HG03095 (cell line): ENCODE measurements around the gene PKLR.

Experiments
- ATAC-seq: cut with Tn5 transposase; IDR thresholded peaks from one replicate; pipeline ENCODE4 v1.9.1; 2021; ENCODE audit warnings: moderate library complexity; ENCODE audit not compliant: unreplicated experiment

Gene PKLR

DNA sequence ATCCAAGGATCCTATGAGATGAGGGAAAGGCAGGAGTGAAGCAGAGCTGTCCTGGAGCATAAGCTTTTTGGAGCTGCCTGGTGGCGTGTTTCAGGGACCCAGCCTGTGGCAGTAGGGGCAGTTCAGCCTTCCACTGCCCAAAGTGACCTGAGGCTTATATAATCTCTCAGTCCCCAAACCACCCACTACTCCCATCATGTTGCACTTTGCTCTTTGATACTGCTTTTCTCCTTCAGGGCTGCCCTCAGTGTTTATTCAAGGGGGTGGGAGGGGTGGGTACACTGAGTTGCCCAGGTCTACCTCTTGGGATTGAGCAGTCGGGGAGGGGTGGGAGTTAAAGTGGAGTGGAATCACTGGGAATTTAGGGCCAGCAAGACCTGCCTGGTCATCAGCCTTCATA, 14.7 kb downstream of the PKLR start:
- no peak for ATAC-seq

DNA sequence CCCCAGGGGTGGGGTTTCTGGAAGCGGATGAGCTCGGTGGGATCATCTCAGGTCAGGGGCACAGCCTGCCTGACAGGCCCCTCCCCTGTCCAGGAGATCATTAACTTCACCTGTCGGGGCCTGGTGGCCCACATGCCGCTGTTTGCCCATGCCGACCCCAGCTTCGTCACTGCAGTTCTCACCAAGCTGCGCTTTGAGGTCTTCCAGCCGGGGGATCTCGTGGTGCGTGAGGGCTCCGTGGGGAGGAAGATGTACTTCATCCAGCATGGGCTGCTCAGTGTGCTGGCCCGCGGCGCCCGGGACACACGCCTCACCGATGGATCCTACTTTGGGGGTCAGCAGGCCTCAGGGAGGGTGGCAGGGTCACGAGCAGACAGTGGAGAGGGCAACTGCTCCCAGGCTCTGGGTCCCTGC, 15.6 kb downstream of the PKLR start:
- no peak for ATAC-seq

DNA sequence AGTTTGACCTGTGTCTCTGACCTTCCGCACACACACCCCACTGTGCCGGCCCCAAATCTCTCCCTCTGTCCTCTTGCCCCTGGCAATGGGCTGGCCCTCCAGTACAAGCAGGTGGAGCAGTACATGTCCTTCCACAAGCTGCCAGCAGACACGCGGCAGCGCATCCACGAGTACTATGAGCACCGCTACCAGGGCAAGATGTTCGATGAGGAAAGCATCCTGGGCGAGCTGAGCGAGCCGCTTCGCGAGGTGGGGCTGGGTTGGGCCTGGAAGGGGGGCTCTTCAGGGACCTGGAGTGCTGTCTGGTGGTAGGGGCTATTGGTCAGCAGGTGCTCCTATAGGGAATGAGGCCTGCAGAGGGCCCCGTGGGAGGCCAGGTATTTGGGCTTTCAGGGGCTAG, 16.2 kb downstream of the PKLR start:
- ATAC-seq = no peak

DNA sequence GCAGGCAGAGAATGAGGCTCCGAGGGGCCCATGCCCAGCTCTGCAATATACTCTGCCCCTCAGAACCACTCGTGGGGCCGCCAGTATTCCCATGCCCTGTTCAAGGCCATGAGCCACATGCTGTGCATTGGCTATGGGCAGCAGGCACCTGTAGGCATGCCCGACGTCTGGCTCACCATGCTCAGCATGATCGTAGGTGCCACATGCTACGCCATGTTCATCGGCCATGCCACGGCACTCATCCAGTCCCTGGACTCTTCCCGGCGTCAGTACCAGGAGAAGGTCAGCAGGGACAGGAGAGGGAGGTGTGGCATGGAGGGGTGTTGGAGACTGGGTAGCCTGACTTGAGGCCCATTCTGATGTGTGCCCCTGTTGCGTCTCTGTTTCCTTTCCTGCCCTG, 16.8 kb downstream of the PKLR start:
- no peak for ATAC-seq

DNA sequence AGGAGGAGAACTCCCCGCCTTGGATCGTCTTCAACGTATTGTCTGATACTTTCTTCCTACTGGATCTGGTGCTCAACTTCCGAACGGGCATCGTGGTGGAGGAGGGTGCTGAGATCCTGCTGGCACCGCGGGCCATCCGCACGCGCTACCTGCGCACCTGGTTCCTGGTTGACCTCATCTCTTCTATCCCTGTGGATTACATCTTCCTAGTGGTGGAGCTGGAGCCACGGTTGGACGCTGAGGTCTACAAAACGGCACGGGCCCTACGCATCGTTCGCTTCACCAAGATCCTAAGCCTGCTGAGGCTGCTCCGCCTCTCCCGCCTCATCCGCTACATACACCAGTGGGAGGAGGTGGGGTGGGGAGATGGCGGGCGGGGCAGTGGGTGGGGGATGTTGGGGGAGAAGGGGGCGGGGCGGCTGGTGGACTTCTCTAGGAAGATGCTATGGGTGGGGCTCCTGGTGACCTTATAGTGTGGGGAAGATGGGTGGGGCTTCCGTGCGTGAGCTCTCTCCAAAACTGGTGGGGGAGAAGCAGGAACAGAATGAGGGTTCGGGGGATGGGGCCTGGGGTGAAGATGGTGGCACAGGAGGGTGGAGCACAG, 18.6 kb downstream of the PKLR start:
- no peak for ATAC-seq

DNA sequence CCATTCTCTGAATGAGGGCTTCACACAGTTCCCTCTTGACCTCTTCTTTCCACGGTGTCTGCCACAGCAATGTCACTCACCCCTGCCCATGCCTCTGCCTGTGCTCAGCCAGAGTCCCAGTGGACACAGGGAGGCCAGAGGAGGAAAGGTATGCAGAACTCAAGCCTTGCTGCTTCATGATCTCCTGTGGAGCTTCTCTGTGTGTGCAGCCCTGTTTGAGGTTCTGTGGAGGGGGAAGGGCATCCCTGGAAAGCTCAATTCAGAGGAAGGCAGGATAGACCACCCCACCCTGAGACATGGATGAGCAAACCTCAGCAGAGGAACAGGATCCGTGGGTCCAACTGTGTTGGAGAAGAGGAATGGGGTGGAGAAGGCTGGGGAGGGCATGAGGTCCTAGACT, 22.0 kb downstream of the PKLR start:
- ATAC-seq = no peak

DNA sequence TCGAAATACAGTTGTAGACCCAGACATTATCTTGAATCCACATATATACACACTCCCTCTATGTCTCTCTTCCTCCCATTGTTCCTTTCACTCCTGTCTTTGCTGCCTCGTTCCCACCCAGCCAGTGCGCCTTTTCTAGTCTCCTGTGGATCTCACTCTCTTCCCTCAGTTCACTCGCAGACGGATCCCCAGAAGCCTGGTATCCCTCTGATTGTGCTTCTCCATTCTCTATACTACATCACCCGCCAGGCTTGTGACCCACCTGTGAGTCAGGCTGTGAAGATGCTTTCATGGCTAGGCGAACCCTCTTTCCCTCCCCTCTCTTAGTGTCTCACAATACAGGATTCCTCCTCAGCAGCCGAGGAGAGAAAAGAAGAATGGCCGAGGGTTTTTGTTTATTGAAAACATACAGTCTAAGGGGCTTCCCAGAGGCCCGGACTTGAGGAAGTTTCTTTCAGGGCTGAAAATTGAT, 22.5 kb downstream of the PKLR start:
- ATAC-seq = no peak

DNA sequence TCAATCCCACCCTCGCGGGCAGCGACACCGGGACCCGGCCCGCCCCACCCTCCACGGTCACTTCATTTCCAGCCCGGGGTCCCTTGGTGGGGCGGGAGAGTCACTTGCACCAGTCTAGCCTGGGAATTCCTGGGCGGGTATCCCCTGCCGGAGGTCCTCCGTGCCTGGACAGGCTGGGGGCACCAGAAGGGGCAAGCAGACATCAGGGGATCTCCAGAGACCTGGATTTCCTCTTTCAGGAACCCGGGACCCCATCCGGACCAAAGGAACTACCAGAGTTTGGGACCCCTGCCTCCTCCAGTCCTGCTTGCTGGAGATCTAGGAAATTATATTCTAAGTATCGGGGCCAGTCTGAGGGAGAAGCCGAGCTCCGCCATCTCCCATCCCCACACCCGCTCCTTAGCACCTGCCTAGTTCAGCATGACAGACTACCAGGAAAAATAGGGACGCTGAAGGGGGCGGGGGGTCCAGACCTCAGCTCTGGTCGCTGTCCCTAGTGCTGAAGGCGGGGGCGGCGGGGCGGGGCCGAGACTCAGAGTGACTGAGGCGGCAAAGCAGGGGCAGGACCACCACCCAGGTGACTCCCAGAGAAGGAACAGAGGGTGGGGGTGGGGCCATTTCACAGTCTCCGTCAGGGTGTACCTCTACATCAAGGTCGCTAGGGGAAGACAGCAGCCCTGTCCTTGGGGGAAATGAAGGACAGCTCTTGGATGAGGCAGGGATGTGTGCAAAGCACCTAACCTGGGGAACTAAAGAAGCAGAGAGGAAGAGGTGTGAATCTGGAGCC, 23.1 kb downstream of the PKLR start:
- no peak for ATAC-seq

DNA sequence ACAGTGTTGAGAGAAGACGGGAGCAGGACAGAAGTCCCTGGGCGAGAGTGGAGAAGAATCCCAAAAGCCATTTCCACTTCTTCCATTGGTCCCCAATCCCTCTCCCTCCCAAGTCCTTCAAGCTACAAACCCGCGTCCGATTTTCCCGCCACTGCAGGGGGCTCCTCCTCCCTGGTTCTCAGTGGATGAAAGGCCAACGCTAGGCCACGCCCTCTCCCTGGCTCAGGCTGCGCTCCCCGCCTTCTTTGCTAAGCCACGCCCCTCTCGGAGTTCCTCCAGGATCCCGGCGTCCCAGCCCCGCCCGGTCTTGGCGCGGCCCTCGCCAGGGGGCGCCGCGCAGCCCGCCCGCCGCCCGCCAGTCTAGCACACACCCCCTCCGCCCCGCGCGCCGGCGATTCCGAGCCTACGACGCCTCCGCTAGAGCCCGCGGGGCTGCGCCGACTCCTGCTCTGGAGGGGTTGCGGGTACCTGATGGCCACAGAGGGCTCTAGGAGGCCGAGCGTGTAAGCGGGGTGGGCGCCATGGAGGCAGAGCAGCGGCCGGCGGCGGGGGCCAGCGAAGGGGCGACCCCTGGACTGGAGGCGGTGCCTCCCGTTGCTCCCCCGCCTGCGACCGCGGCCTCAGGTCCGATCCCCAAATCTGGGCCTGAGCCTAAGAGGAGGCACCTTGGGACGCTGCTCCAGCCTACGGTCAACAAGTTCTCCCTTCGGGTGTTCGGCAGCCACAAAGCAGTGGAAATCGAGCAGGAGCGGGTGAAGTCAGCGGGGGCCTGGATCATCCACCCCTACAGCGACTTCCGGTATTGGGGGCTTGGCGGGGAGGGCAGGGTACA, 24.0 kb downstream of the PKLR start, which contains the start of gene HCN3:
TSS of gene HCN3 (plus strand) at position 394 of the 832 bp plus-strand sequence. CDS start at position 522, 128 bp downstream.
- ATAC-seq = peak; percentile 59

DNA sequence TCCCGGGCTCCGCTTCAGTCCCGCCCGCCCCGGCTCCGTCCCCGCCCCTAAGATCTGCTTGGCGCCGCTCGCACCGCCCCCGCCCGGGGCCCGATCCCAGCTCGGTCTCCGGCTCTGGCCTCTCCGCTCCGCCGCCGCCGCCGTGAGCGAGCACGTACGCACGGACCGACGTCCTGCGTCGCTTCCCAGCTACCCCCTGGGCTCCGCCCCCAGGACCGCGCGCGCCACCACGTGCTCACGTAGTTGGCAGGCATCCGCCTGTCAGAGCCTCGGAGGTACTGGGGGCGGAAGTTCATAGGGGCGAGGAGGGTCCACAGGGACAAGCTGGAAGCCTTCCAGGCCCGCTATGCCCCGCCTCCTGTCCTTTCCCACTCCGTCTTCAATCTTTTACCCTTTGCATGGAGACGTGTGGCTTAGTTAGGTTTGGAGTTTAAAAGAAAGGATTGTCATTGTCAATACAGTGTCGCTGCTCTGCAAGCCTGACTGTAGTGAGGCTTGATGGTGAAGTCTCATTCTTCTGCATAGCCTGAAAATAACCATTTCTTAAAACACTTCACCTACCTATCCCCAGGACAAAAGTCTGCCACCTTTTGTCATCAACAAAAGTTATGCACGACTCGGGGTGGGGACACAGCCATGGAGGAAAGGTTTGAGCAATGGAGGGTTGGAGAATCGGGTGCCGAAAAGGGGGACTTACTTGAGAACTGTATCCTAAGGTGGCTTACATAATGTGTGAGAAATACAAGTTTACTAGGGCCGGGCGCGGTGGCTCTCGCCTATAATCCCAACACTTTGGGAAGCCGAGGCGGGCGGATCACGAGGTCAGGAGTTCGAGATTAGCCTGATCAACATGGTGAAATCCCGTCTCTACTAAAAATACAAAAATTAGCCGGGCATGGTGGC, 27.6 kb downstream of the PKLR start, which contains the start of gene CLK2:
TSS of gene CLK2 (minus strand) at position 162 of the 903 bp plus-strand sequence. CDS start 2,527 bp downstream, outside the sequence.
- peak; percentile 74 for ATAC-seq

DNA sequence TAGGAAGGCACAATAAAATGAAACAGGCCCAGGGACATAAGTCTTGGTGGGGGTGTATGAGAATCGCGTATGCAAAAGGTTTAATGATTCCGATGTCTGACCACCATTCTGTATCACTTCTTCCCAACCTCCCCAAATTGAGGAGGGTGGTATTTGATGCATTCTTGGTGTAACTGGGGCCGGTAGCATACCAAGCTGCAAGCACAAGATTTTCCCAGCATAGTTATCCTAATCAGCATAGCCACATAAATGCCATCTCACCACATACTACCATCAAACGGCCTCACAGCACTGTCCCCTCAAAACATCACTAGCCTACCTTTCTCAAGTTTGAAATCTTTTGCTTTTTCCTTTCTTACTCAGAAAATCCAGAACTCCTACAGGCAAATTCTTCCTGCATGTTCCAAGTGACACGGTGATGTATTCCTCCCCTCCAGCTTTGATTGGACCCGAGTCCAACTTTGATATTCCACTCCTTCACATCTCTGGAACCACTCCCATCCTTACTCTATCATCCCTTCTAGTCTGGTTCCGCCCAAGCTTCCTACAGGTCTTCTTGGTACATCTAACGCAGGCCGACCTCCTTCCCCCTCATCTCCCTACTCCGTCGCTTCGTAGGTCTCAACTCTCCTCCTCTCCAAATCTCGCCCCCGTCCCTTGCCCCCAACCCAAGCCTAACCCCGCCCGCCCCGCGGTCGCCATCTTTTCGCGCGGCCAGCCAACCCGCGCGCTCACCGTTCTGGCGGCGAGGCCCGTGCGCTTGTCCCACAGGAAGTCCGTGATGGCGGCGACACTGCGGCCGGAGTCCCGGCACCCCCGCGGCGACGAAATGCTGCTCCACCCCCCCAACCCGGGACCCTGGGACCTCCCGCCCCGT, 28.5 kb downstream of the PKLR start:
- peak; percentile 38 for ATAC-seq

DNA sequence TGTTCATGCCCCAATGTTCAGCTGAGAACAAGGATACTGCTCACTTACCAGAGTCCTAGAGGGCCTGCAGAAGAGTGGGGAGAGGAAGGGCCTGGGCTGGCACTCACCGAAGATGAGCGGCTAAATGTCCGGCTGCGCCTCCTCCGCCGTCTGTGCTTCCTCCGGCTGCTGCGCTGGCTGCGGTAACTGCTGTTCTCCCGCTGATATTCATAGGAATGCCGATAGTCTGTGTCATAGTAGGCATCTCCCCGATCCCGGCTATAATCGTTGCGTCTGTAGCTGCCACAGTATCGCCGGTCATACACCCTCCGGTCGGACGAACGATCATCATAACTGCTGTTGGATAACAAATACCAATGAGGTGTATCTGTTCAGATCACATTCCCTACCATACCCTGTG, 31.9 kb downstream of the PKLR start:
- ATAC-seq = no peak

DNA sequence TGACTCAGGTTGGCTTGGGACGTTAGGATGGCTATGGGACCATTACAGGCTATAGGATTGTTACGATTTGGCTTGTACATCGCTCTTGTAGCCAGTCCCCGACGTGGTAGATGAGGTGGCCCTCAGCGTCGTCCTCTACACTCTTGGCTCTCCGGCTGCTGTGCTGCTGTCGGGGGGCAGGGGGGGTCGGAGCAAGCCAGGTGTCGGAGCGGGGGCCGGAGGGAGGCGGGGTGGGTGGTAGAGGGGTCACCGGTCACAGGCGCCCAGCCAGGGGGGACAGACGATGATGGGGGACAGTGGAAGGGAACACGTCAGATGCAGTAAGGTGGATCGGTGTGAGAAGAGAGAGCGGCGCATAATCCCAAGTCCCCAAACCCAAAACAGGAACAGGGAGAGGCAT, 32.6 kb downstream of the PKLR start:
- ATAC-seq = no peak

DNA sequence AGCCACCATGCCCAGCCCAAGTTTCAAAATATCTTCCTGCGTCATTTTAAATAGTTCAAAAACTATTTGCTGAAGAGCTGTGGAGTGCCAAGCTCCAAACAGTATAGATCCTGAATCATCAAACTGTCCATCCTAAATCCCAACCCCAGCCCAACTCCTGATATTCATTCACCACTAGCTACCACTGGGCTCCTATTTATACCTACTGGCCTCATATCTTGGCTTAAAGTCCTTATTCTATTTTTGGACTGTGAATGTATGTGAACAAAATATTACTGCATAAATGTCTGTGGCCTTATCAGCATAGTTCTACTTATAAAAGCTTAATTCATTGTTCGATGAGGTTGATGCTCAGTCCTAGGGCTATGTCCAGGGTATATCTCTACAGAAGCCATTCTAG, 33.9 kb downstream of the PKLR start:
- ATAC-seq = no peak

DNA sequence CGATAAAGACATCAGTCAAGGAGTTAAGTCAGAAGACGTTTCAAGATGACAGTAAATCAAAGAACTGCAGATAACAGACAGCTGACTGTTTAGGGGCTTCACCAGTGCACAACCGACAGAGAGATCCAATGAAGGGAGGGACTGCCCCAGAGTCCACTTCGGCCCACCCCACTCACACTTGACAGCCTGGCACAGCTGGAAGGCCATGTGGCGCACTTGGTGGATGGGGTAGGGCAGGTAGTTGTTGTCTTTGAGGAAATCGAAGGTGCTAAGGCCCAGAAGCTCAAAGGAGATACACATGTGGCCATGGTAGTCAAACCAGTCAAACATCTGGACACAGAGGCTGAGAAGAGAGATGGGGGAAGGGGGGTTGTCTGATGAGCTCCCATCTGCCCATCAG, 34.7 kb downstream of the PKLR start:
- ATAC-seq = no peak

DNA sequence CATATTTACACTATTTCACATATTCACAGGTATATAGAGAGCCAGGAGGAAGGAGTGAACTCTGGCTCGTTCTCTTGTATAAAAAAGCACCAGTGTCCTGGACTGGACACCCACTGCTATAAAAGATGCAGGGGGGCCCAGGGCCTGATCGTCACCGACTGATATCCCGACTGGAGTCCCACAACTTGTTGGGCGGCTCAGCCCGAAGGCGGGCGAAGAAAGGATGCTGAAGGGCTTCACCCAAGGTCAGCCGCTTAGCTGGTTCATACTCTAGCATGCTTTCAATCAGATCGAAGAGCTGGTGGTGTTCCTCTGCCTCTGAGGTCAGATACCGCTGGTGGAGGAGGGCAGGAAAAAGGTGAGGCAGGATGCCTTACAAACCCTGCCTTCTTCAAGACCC, 38.2 kb downstream of the PKLR start:
- no peak for ATAC-seq

DNA sequence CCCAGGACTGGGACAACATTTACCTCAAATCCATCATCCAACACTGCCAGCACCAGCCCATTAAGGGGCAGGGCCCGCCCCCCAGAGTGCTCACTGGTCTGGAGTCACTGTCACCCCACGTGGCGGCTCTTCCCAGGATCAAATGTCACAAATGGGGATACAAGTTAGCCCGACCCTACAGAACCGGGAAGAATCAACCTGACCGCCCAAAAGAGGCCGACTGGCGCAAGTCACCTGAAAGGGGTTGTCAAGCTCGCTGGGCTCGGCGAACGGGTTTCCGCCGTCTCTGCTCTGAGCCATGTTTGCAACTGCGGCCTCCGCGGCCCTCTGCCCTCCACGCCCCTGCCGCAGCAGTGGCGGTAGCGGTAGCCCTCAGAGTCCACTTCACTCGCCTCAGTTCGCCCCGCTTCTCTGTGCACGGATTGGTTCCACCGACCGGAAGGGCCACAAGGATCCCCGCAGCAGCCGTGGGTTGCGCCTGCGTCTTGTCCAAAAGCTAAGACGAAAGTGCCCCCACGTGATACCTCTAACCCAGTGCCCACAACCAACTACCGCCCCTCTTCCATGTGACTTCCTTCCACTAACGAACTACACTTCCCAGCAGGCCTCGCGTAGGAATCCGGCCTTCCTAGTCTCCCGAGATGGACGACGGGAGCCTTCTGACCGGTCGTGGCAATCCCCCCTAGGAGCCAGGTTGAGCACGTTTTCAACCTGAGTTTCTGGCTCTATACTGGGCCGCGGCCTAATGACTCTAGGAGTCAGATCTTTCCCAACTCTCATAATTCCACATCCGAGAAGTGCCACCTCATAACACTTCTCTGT, 39.2 kb downstream of the PKLR start, which contains the start of gene SCAMP3:
TSS of gene SCAMP3 (minus strand) at position 509 of the 822 bp plus-strand sequence. CDS start at position 300, 209 bp downstream.
- peak; percentile 88 for ATAC-seq

DNA sequence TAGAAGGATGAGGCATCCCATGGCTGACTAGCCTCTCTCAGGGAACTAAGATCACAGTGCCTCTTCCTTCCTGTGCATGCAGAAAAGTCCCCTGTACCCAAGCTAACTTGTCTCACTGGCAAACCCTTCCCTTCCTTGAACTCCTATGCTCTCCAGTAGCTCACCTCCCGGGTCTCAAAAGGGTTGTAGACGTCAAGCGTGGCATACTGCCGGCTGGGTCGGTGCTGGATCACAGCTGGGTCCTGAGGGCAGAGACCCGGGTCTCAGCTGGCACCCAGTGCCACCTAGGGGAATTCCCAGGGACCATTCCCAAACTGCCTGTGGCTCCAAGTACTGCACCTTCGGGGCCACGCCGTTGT, 39.8 kb downstream of the PKLR start:
- no peak for ATAC-seq

DNA sequence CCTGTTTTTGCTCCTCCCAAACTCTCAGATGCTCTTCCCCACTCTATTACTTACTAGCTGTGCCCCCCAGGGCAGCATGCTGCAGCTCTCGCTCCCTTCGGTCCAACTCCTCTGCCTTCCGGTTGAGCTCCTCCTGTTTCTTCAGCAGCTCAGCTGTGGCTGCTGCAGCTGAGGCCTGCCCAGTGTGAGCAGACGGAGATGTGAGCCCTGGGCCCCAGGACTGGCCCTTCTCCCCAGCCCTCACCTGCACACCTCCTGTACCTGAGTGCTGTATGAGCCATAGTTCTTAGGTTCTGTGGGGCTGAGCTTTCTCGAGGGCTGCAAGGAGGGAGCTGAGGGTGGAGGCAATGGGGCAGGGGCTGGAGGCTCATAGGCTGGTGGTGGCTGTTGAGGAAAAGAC, 41.0 kb downstream of the PKLR start:
- no peak for ATAC-seq
